OCI-LY3 (cell line): ENCODE measurements around the gene LGI4.

Experiments used
- EZH2phosphoT487 ChIP-seq: fragments of 200-600 bp; shearing (Covaris generic); IDR thresholded peaks from 2 replicates; pipeline ENCODE4 v1.6.1; 2018; ENCODE audit warnings: antibody characterized with exemption, mixed run types, low read depth
- TF ChIP-seq, protein P1 (sequence below): fragments of 200-600, 300-600 bp; sonication (generic); IDR thresholded peaks from 2 replicates; pipeline ENCODE4 v1.5.1; 2014; ENCODE audit warnings: antibody characterized with exemption, low read length, low read depth

GRCh38 chr19:35127871-35128270 is 7.0 kb downstream of the LGI4 start:
- TF ChIP-seq, protein P1, sequence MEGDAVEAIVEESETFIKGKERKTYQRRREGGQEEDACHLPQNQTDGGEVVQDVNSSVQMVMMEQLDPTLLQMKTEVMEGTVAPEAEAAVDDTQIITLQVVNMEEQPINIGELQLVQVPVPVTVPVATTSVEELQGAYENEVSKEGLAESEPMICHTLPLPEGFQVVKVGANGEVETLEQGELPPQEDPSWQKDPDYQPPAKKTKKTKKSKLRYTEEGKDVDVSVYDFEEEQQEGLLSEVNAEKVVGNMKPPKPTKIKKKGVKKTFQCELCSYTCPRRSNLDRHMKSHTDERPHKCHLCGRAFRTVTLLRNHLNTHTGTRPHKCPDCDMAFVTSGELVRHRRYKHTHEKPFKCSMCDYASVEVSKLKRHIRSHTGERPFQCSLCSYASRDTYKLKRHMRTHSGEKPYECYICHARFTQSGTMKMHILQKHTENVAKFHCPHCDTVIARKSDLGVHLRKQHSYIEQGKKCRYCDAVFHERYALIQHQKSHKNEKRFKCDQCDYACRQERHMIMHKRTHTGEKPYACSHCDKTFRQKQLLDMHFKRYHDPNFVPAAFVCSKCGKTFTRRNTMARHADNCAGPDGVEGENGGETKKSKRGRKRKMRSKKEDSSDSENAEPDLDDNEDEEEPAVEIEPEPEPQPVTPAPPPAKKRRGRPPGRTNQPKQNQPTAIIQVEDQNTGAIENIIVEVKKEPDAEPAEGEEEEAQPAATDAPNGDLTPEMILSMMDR: no peak
- TF ChIP-seq EZH2phosphoT487: no peak
